HTERT RPE-1 (cell line): Measurements from ENCODE around the gene SLC9A5.

Source experiments
- in situ Hi-C: fragments of 300-500 bp; cut with MboI; formaldehyde crosslinking; loops from 4 replicates; pipeline ENCODE4 v1.14.3; 2020; ENCODE audit warnings: low sequenced_read_pairs

Gene SLC9A5

GRCh38 chr16:67280090-67281015 lies 31.6 kb downstream of the SLC9A5 start:
- in situ Hi-C loops: no loop called here

- in situ Hi-C loops: no loop called here
Measured at GRCh38 chr16:67281536-67282446, 33.0 kb downstream of the SLC9A5 start.

GRCh38 chr16:67282447-67282805 lies 33.6 kb downstream of the SLC9A5 start:
- in situ Hi-C loops: no loop called here

- in situ Hi-C loops: no loop called here
Measured at GRCh38 chr16:67283039-67283825, 34.5 kb downstream of the SLC9A5 start.

GRCh38 chr16:67283826-67284555 lies 35.2 kb downstream of the SLC9A5 start:
- in situ Hi-C loops: no loop called here

GRCh38 chr16:67284699-67285646 lies 36.2 kb downstream of the SLC9A5 start:
- in situ Hi-C loops: no loop called here

GRCh38 chr16:67286441-67287235 lies 37.9 kb downstream of the SLC9A5 start:
- in situ Hi-C loops: no loop called here

- in situ Hi-C loops: no loop called here
Measured at GRCh38 chr16:67287960-67288359, 39.2 kb downstream of the SLC9A5 start.

- in situ Hi-C loops: no loop called here
Measured at GRCh38 chr16:67291461-67291860, 42.7 kb downstream of the SLC9A5 start.

- in situ Hi-C loops: no loop called here
Measured at GRCh38 chr16:67294171-67294757, 45.5 kb downstream of the SLC9A5 start.

- in situ Hi-C loops: no loop called here
Measured at GRCh38 chr16:67294938-67295361, 46.2 kb downstream of the SLC9A5 start.

- in situ Hi-C loops: no loop called here
Measured at GRCh38 chr16:67296420-67296819, 47.6 kb downstream of the SLC9A5 start.

- in situ Hi-C loops: no loop called here
Measured at GRCh38 chr16:67298277-67298676, 49.5 kb downstream of the SLC9A5 start.

- in situ Hi-C loops: no loop called here
Measured at GRCh38 chr16:67299269-67299668, 50.5 kb downstream of the SLC9A5 start.

- in situ Hi-C loops: no loop called here
Measured at GRCh38 chr16:67301080-67301782, 52.5 kb downstream of the SLC9A5 start.

- in situ Hi-C loops: no loop called here
Measured at GRCh38 chr16:67302076-67302475, 53.3 kb downstream of the SLC9A5 start.

- in situ Hi-C loops: no loop called here
Measured at GRCh38 chr16:67302970-67303369, 54.2 kb downstream of the SLC9A5 start.
